ENCODE measurements around the gene HIF1A.
A peak's percentile ranks its signal among the peaks of the same experiment; 100 is the strongest.

Gene HIF1A

DNA sequence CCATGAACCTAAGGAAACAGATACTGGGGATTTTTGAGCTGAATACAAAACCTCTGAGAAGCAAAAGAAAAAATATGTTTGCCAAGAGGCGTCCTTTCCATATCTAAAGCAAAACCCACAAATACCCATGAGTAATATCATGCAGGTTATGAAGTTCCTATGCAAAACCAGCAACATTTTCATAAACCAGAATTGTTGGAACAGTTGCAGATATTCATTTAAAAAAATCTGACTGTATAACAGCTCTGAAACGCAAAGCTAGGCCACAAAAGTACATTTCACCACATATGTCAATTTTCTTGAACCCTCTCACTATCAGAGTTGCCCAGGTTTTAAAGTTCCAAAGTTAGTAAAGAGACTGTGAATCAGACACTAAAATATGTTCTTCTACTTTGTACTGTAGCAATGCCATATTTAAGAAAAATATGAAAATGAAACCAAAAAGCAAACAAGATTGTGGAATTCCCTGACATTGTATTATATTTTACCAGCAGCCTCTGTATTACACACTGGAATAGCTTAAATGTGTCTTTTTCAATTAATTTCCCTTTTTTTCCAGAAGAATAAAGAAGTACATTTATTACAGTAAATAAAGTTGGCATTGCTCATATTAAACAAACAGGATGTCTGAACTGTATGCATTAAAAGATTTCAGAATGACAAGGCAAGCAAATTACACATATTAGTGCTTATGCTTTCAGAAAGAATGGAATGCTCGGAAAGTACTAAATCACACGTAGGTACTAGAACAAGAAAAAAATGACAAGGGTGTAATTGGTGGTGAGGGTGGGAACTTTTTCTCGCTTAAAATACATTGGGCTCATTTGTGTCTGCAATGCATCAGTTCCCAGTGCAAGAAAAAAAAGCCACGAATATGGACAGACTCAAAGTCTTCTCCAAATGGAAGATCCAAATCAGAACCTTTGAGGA, 33.6 kb upstream of the HIF1A start:
- H3K27me3 Mint-ChIP-seq, result no peaks in the 10 kb centered on the region
- no peaks in the 10 kb centered on the region for H3K36me3 Mint-ChIP-seq (ENCODE audit: low read depth)
- H3K4me1 Mint-ChIP-seq (ENCODE audit: low read depth), result peaks cover 38% of the 10 kb centered on the region
- H3K4me3 Mint-ChIP-seq, result no peak overlapping the region
- intact Hi-C loops (cut with micrococcal nuclease), result loop anchor here (5.0 kb wide), 1 partner anchor 36 kb away; the partner anchor contains the start of gene HIF1A
- peak overlapping the region; percentile 70 for H3K27ac Mint-ChIP-seq
- H3K9me3 Mint-ChIP-seq, result no peaks in the 10 kb centered on the region

GRCh38 chr14:61662437-61663311, 32.6 kb upstream of the HIF1A start:
- H3K9me3 Mint-ChIP-seq, result no peaks in the 10 kb centered on the region
- no peaks in the 10 kb centered on the region for H3K27me3 Mint-ChIP-seq
- H3K36me3 Mint-ChIP-seq (ENCODE audit: low read depth), result no peaks in the 10 kb centered on the region
- peak overlapping the region; percentile 70 for H3K27ac Mint-ChIP-seq
- intact Hi-C loops (cut with micrococcal nuclease), result loop anchor here (5.0 kb wide), 1 partner anchor 35 kb away; the partner anchor contains the start of gene HIF1A
- peaks cover 43% of the 10 kb centered on the region for H3K4me1 Mint-ChIP-seq (ENCODE audit: low read depth)
- H3K4me3 Mint-ChIP-seq, result no peak overlapping the region

DNA sequence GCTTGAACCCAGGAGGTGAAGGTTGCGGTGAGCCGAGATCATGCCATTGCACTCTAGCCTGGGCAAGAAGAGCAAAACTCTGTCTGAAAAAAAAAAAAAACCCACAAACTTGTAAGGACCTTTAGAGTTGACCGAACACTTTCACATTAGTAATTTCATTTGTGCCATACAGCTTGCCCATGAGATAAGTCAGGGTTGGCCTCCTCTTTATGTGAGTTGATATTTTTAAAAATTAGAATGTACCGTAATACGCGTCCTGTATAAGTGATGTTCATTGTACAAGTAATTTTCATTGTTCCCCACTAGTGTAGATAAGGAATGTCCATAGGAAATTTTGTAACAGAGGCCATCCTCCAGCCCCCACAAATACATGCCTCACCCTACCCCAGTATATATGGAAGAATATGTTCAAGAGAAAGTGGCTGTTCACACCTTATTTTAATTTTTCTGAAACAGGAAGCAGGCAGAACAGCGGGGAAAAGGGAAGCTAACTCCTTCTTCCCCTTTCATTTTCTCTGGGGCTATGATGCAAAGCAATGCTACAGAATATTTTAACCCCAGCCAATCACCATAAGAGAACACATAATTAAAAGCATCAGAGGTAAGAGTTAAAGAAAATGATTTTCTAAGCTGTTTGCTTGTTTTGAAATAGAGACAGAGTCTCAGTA, 31.9 kb upstream of the HIF1A start:
- no peak overlapping the region for H3K4me3 Mint-ChIP-seq
- H3K27me3 Mint-ChIP-seq, result no peaks in the 10 kb centered on the region
- intact Hi-C loops (cut with micrococcal nuclease), result loop anchor here (5.0 kb wide), 1 partner anchor 34 kb away; the partner anchor contains the start of gene HIF1A
- H3K9me3 Mint-ChIP-seq, result no peaks in the 10 kb centered on the region
- no peaks in the 10 kb centered on the region for H3K36me3 Mint-ChIP-seq (ENCODE audit: low read depth)
- peaks cover 43% of the 10 kb centered on the region for H3K4me1 Mint-ChIP-seq (ENCODE audit: low read depth)
- H3K27ac Mint-ChIP-seq, result peak overlapping the region; percentile 70

DNA sequence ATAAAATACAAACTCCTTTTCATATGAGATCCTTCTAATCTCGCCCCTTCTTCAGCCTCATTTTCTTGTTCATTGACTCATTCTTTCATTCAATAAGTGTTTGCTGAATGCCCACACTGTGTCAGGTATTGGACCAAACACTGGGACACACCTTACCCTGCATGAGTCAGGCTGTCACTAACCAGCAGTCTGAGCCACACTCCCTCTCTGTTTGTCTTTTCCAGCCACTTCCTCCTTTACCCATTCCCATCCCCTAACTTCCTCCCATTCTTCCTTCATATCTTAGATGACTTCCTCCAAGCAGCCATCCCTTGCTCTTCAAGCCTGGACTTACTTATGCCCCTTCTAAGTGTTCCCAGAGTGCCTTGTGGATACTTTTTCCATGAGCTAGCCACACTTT, 27.0 kb upstream of the HIF1A start:
- H3K4me1 Mint-ChIP-seq (ENCODE audit: low read depth), result peaks cover 20% of the 10 kb centered on the region
- no peaks in the 10 kb centered on the region for H3K27me3 Mint-ChIP-seq
- no peak overlapping the region for H3K4me3 Mint-ChIP-seq
- no peaks in the 10 kb centered on the region for H3K36me3 Mint-ChIP-seq (ENCODE audit: low read depth)
- intact Hi-C loops (cut with micrococcal nuclease), result no loop called here
- H3K9me3 Mint-ChIP-seq, result no peaks in the 10 kb centered on the region
- no peak overlapping the region for H3K27ac Mint-ChIP-seq

DNA sequence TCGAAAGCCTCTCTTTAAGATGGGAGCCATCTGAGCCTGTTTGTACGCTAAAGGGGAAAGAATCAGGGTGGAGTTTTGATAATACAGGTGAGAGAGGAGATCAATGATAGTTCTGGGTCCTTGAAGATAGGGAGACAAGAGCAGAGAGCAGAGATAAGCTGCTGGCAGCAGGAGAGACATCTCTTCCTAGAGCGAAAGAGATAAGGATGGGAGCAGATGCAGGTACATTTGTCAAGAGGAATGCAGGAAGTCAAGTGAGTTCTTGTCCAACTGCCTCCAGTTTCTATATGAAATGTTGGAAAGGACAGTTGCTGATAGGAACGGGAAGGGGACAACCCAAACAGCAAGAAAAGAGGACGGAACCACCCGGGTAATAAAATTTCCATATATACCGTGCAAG, 24.7 kb upstream of the HIF1A start:
- intact Hi-C loops (cut with micrococcal nuclease), result no loop called here
- Mint-ChIP-seq H3K27ac (no peak overlapping the region), H3K27me3 (no peaks in the 10 kb centered on the region), H3K9me3 (no peaks in the 10 kb centered on the region), H3K4me1 (ENCODE audit: low read depth) (peaks cover 10% of the 10 kb centered on the region), H3K4me3 (no peak overlapping the region), H3K36me3 (ENCODE audit: low read depth) (no peaks in the 10 kb centered on the region)

DNA sequence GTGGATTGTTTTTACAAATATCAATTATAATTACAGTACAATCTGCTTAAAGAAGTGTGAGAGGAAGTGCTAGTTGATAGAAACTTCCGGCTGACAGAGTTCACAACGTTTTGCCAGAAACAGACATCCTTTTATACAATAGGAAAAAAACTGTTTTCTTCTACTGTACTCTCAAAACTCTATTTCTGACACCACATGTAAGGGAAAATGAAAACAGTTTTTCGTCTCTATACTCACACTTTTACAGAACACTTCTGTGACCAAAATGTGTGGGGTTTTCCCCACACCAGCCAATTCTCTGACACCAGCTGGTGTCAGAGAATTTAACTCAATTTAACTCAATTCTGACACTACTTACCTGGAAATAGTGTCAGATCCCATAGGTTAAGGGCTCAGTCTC, 24.2 kb upstream of the HIF1A start:
- Mint-ChIP-seq H3K4me3 (no peak overlapping the region), H3K4me1 (ENCODE audit: low read depth) (peaks cover 10% of the 10 kb centered on the region), H3K9me3 (no peaks in the 10 kb centered on the region), H3K27ac (no peak overlapping the region), H3K36me3 (ENCODE audit: low read depth) (no peaks in the 10 kb centered on the region), H3K27me3 (no peaks in the 10 kb centered on the region)
- intact Hi-C loops (cut with micrococcal nuclease), result no loop called here

DNA sequence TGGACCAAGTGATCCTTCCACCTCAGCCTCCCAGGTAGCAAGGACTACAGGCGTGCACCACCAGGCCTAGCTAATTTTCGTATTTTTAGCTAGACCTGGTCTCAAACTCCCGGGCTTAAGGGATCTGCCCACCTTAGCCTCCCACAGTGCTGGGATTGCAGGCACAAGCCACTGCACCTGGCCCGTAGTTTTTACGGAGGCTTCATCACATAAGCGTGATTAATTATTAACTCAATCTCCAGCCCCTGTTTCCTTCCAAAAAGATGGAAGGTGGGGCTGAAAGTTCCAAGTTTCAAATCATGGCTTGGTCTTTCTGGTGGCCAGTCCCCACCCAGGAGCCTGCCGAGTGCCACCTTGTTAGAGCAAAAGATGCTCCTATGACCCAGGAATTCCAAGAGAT, 22.5 kb upstream of the HIF1A start:
- intact Hi-C loops (cut with micrococcal nuclease), result no loop called here
- Mint-ChIP-seq H3K4me1 (ENCODE audit: low read depth) (peaks cover 5% of the 10 kb centered on the region), H3K9me3 (no peaks in the 10 kb centered on the region), H3K27ac (no peak overlapping the region), H3K36me3 (ENCODE audit: low read depth) (no peaks in the 10 kb centered on the region), H3K4me3 (no peak overlapping the region), H3K27me3 (no peaks in the 10 kb centered on the region)

DNA sequence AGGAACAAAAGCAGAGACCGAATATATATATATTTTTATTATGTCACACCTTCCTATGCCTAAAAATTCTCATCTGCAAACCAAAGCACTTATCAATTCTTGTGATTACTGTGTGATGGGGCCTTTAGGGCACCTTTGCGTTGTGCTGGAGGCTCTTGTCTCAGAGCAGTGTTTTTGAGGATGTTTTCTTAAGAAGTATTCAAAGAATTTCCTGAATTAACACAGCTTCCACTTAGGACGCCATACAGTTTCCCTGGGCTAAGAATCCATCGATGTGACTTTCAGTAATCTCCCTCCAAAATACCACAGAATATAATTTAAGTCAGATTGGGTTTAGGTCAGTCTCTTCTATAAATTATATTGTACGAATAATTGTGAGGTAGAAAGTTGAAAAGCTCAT, 22.0 kb upstream of the HIF1A start:
- Mint-ChIP-seq H3K4me1 (ENCODE audit: low read depth) (peaks cover 5% of the 10 kb centered on the region), H3K36me3 (ENCODE audit: low read depth) (no peaks in the 10 kb centered on the region), H3K4me3 (no peak overlapping the region), H3K27me3 (no peaks in the 10 kb centered on the region), H3K27ac (no peak overlapping the region), H3K9me3 (no peaks in the 10 kb centered on the region)
- intact Hi-C loops (cut with micrococcal nuclease), result no loop called here

- H3K4me3 Mint-ChIP-seq, result no peak overlapping the region
- H3K9me3 Mint-ChIP-seq, result no peaks in the 10 kb centered on the region
- intact Hi-C loops (cut with micrococcal nuclease), result no loop called here
- peaks cover 5% of the 10 kb centered on the region for H3K4me1 Mint-ChIP-seq (ENCODE audit: low read depth)
- no peak overlapping the region for H3K27ac Mint-ChIP-seq
- no peaks in the 10 kb centered on the region for H3K27me3 Mint-ChIP-seq
- H3K36me3 Mint-ChIP-seq (ENCODE audit: low read depth), result no peaks in the 10 kb centered on the region
Measured at GRCh38 chr14:61675291-61675690, 20.0 kb upstream of the HIF1A start.

DNA sequence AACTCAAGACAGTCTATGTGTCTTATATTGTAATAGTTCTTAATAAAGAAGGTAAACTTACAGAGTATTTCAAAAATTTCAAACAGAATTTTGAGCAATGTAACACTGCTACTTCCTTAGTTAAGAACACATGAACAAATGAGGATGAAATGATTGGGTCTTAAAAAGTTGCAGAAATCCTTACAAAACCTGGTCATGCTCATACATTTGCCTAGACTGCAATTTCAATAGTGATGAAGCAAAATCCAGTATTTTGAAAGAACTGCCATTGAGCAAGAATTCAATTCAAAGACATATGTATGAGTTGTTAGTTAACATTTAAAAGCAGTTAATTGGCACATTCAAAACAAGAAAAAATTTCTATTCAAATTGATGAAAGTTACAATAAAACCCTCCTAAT, 17.8 kb upstream of the HIF1A start:
- no peaks in the 10 kb centered on the region for H3K9me3 Mint-ChIP-seq
- no peak overlapping the region for H3K27ac Mint-ChIP-seq
- no peak overlapping the region for H3K4me3 Mint-ChIP-seq
- H3K4me1 Mint-ChIP-seq (ENCODE audit: low read depth), result peaks cover 5% of the 10 kb centered on the region
- H3K27me3 Mint-ChIP-seq, result no peaks in the 10 kb centered on the region
- intact Hi-C loops (cut with micrococcal nuclease), result no loop called here
- no peaks in the 10 kb centered on the region for H3K36me3 Mint-ChIP-seq (ENCODE audit: low read depth)

DNA sequence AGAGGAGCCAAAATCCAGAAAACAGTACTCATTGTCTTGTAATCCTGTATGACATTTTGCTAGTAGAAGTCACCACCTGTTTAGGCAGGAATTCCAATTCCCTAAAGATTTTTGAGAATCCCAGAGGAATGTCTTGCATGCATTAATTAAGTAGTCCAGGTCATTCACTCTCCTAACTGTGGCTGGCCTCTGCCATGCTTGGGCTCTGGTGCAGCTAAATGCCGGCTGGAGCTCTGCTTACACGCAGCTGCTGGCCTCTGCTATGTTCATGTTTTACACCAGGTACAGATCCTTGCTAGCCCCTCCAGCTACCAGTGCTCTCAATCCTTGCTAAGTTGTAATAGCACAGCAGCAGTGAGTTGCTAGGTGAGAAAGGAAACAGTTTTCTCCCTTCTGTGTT, 16.3 kb upstream of the HIF1A start:
- no peak overlapping the region for H3K27ac Mint-ChIP-seq
- no peak overlapping the region for H3K4me3 Mint-ChIP-seq
- H3K4me1 Mint-ChIP-seq (ENCODE audit: low read depth), result peaks cover 5% of the 10 kb centered on the region
- intact Hi-C loops (cut with micrococcal nuclease), result no loop called here
- no peaks in the 10 kb centered on the region for H3K9me3 Mint-ChIP-seq
- H3K36me3 Mint-ChIP-seq (ENCODE audit: low read depth), result no peaks in the 10 kb centered on the region
- no peaks in the 10 kb centered on the region for H3K27me3 Mint-ChIP-seq

GRCh38 chr14:61681413-61681812, 13.9 kb upstream of the HIF1A start:
- Mint-ChIP-seq H3K4me1 (ENCODE audit: low read depth) (peaks cover 5% of the 10 kb centered on the region), H3K4me3 (no peak overlapping the region), H3K36me3 (ENCODE audit: low read depth) (no peaks in the 10 kb centered on the region), H3K27ac (no peak overlapping the region), H3K27me3 (no peaks in the 10 kb centered on the region), H3K9me3 (no peaks in the 10 kb centered on the region)
- intact Hi-C loops (cut with micrococcal nuclease), result no loop called here

GRCh38 chr14:61683108-61683507, 12.2 kb upstream of the HIF1A start:
- Mint-ChIP-seq H3K27ac (no peak overlapping the region), H3K27me3 (no peaks in the 10 kb centered on the region), H3K36me3 (ENCODE audit: low read depth) (no peaks in the 10 kb centered on the region), H3K4me1 (ENCODE audit: low read depth) (peaks cover 5% of the 10 kb centered on the region), H3K4me3 (no peak overlapping the region), H3K9me3 (no peaks in the 10 kb centered on the region)
- intact Hi-C loops (cut with micrococcal nuclease), result no loop called here

DNA sequence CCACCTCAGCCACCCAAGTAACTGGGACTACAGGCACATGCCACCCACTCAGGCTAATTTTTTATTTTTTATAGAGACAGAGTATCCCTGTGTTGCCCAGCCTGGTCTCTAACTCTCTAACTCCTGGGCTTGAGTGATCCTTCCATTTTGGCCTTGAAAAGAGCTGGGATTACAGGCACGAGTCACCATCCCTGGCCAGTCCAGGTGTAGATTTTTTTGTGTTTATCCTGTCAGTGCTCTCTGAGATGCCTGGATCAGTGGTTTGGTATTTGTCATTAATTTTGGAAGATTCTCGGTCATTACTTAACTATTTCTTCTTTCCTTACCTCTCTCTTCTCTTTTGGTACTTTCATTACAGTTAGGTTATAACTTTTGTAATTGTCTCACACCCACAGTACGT, 5.3 kb upstream of the HIF1A start:
- Mint-ChIP-seq H3K27ac (no peak overlapping the region), H3K9me3 (peaks cover 10% of the 10 kb centered on the region), H3K36me3 (ENCODE audit: low read depth) (no peaks in the 10 kb centered on the region), H3K4me1 (ENCODE audit: low read depth) (peaks cover 4% of the 10 kb centered on the region), H3K27me3 (peaks cover 1% of the 10 kb centered on the region), H3K4me3 (no peak overlapping the region)
- intact Hi-C loops (cut with micrococcal nuclease), result no loop called here

All from dendritic cell treated with granulocyte-macrophage colony-stimulating factor and Interleukin-4, amounts not matched to agents 40 ng/mL and 50 ng/mL, for 4 days (primary cell).